DOHH2 (cell line): ENCODE results near the gene MMS22L.

ENCODE experiments used
- EZH2phosphoT487 ChIP-seq: fragments of 200-600 bp; sonication (generic); IDR thresholded peaks from 2 replicates; pipeline ENCODE4 v1.6.1; 2017; ENCODE audit warnings: borderline replicate concordance, mild to moderate bottlenecking, antibody characterized with exemption, low read length, moderate library complexity, mixed read lengths
- TF ChIP-seq, protein P1 (sequence below): fragments of 200-600 bp; sonication (generic); IDR thresholded peaks from one replicate; pipeline ENCODE4 v1.5.1; 2014; ENCODE audit warnings: antibody characterized with exemption, mild to moderate bottlenecking, low read depth, low read length; ENCODE audit not compliant: poor library complexity, severe bottlenecking

DNA sequence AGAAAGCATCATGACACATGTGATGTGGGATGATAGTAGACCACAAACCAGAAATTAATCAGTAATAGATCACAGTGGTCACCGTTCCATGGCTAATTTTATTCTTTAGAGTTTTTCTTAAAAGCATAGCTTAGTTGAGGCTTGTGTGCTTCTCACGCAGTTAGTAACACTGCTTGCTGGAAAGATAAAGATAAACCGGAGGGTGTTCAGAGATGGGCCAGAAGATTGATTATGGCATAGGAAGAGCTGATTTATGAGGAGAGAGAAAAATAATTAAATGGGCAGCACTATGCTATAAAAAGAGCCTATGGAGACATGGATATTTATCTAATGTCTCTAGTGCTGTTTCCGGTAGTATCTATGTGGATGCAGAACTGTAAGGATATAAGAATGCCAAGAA lies 173.6 kb downstream of the MMS22L start:
- TF ChIP-seq, protein P1, sequence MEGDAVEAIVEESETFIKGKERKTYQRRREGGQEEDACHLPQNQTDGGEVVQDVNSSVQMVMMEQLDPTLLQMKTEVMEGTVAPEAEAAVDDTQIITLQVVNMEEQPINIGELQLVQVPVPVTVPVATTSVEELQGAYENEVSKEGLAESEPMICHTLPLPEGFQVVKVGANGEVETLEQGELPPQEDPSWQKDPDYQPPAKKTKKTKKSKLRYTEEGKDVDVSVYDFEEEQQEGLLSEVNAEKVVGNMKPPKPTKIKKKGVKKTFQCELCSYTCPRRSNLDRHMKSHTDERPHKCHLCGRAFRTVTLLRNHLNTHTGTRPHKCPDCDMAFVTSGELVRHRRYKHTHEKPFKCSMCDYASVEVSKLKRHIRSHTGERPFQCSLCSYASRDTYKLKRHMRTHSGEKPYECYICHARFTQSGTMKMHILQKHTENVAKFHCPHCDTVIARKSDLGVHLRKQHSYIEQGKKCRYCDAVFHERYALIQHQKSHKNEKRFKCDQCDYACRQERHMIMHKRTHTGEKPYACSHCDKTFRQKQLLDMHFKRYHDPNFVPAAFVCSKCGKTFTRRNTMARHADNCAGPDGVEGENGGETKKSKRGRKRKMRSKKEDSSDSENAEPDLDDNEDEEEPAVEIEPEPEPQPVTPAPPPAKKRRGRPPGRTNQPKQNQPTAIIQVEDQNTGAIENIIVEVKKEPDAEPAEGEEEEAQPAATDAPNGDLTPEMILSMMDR: no peak
- no peak for TF ChIP-seq EZH2phosphoT487
